BJ (cell line): ENCODE results near the gene NUMBL. TPM values are rescaled to one million over a fixed set of nuclear protein-coding genes. Genes with fewer than 3 reads are reported as not detected.
"Not testable (repeated sequence)": the region's sequence is repeated elsewhere in the genome, so short reads cannot be mapped to it uniquely, and the experiment has no call there.

Experiments
- CTCF ChIA-PET: fragments of 350-600 bp; formaldehyde crosslinking; extraction: SDS; loops from one replicate; lab custom pipeline; 2021; ENCODE audit warnings: antibody characterized with exemption, inconsistent platforms; lab: Yijun Ruan, JAX
- POLR2A ChIA-PET: fragments of 300-600 bp; sonication (Branson Sonifier 250); formaldehyde crosslinking; extraction: SDS; loops from one replicate; lab custom pipeline; 2021; ENCODE audit warnings: antibody characterized with exemption; lab: Charles Lee
- DNase-seq: peaks from one replicate; pipeline ENCODE4 v3.0.0-alpha.2; 2011; ENCODE audit warnings: low read depth
- H3K27me3 ChIP-seq: 2 replicates; pipeline ENCODE4 v1.6.0; 2011; ENCODE audit warnings: low read length; ENCODE audit not compliant: control insufficient read depth, insufficient read depth
- H3K36me3 ChIP-seq: 2 replicates; pipeline ENCODE4 v1.5.1; 2011; ENCODE audit warnings: low read length; ENCODE audit not compliant: control insufficient read depth, insufficient read depth
- H3K4me3 ChIP-seq: 2 replicates; pipeline ENCODE4 v1.5.1; 2011; ENCODE audit warnings: low read depth, mild to moderate bottlenecking, control low read depth, low read length
- polyA plus RNA-seq: library from polyadenylated mRNA; depleted of rRNA; stranded (reverse); fragments of >200 nt; gene quantifications from 2 replicates; pipeline ENCODE4 v1.2.3, GENCODE V29; 2011
- TF ChIP-seq, protein P1 (sequence below): IDR thresholded peaks from 2 replicates; pipeline ENCODE4 v1.5.1; 2011; ENCODE audit warnings: low read depth, mild to moderate bottlenecking, control low read depth, inconsistent platforms, low read length, moderate library complexity; ENCODE audit not compliant: insufficient read depth

The NUMBL gene
- polyA plus RNA-seq, 1 experiment = 28.6 TPM

DNA sequence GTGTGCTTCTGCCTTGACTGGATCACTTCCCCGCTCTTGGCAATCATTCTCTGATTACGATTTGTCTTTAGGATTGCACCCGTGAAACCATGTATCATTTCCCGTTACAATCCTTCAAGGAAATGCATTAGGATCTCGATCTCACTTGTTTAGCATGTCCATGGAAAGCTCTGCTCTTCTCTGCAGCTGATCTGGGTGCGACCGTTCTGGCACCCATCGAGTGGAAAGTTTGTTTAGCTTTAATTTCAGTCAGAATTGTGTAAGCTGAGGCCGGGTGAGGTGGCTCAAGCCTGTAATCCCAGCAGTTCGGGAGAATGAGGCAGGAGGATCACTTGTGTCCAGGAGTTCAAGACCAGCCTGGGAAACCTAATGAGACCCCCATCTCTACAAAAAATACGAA is 30.9 kb downstream of the NUMBL start:
- TF ChIP-seq, protein P1, sequence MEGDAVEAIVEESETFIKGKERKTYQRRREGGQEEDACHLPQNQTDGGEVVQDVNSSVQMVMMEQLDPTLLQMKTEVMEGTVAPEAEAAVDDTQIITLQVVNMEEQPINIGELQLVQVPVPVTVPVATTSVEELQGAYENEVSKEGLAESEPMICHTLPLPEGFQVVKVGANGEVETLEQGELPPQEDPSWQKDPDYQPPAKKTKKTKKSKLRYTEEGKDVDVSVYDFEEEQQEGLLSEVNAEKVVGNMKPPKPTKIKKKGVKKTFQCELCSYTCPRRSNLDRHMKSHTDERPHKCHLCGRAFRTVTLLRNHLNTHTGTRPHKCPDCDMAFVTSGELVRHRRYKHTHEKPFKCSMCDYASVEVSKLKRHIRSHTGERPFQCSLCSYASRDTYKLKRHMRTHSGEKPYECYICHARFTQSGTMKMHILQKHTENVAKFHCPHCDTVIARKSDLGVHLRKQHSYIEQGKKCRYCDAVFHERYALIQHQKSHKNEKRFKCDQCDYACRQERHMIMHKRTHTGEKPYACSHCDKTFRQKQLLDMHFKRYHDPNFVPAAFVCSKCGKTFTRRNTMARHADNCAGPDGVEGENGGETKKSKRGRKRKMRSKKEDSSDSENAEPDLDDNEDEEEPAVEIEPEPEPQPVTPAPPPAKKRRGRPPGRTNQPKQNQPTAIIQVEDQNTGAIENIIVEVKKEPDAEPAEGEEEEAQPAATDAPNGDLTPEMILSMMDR = no peak
- no peak for DNase-seq
- H3K27me3 ChIP-seq = no peaks in the 10 kb centered on the region
- CTCF ChIA-PET = interaction anchor here (5.0 kb wide), 1 partner anchor 147 kb away, joined by 49 read pairs; no protein-coding TSS in a partner anchor
- POLR2A ChIA-PET = no interaction called here
- no peaks in the 10 kb centered on the region for H3K36me3 ChIP-seq
- no peak overlapping the region for H3K4me3 ChIP-seq

DNA sequence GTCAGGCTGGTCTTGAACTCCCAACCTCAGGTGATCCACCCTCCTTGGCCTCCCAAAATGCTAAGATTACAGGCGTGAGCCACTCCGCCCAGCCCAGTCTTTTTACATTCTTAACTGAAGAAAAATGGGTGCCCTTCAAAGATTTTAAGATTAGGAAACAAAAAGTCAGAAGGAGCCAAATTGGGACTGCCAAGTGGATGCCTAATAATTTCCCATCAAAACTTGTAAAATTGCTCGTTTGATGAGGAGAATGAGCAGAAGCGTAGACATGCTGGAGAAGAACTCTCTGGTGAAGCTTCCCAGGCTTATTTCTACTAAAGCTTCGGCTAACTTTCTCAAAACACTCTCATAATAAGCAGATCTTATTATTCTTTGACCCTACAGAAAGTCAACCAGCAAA is 31.3 kb downstream of the NUMBL start:
- Histone ChIP-seq H3K27me3 (no peaks in the 10 kb centered on the region), H3K36me3 (no peaks in the 10 kb centered on the region), H3K4me3 (no peak overlapping the region)
- POLR2A ChIA-PET = no interaction called here
- DNase-seq = no peak
- TF ChIP-seq, protein P1 = no peak
- CTCF ChIA-PET = interaction anchor here (5.0 kb wide), 1 partner anchor 148 kb away, joined by 49 read pairs; no protein-coding TSS in a partner anchor

DNA sequence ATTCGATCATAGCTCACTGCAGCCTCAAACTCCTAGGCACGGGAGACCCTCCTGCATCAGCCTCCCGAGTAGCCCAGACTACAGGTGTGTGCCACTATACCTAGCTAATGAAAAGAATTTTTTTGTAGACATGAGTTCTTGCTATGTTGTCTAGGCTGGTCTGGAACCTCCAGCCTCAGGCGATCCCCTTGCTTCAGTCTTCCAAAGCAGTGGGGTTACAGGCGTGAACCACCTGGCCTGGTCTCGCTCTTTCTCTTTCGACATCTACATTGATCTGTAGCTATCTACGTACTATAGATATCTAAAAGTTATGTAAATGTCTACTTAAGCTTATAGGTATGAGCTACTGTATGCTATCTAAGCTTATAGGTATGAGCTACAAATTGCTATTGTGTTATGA is 32.4 kb downstream of the NUMBL start:
- ChIA-PET CTCF (interaction anchor here (0.6 to 2.6 kb wide), 4 partner anchors 24 to 629 kb away, joined by 3 to 7 read pairs (median 4); no protein-coding TSS in a partner anchor), POLR2A (no interaction called here)
- DNase-seq = no peak

DNA sequence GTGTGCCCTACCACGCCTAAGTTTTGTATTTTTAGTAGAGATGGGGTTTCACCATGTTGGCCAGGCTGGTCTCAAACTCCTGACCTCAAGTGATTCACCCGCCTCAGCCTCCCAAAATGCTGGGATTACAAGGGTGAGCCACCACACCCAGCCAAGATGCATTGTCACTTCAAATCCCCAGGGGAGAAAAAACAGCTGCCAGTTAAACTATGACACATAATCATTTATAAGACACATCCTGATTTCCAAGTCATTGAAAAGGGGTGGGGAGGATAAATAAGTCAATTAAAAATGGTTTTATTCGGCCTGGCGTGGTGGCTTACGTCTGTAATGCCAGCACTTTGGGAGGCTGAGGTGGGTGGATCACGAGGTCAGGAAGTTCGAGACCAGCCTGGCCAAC is 34.8 kb downstream of the NUMBL start:
- POLR2A ChIA-PET, DNase-seq: not testable (repeated sequence)
- CTCF ChIA-PET = interaction anchor here (1.1 kb wide), 1 partner anchor 21 kb away, joined by 4 read pairs; no protein-coding TSS in a partner anchor

More for the DNA sequence above, 32.4 kb downstream of the NUMBL start:
- H3K27me3 ChIP-seq = no peaks in the 10 kb centered on the region
- H3K36me3 ChIP-seq = no peaks in the 10 kb centered on the region
- TF ChIP-seq, protein P1 = no peak
- no peak overlapping the region for H3K4me3 ChIP-seq

DNA sequence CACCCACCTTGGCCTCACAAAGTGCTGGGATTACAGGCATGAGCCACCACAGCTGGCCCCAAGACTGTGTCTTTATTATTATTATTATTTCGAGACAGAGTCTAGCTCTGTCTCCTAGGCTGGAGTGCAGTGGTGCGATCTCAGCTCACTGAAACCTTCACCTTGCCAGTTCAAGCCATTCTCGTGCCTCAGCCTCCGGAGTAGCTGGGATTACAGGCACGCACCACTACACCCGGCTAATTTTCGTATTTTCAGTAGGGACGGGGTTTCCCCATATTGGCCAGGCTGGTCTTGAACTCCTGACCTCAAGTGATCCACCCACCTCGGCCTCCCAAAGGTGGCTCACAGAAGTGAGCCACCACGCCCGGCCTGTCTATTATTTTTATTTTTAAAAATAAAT is 38.1 kb downstream of the NUMBL start:
- H3K27me3 ChIP-seq, H3K36me3 ChIP-seq, H3K4me3 ChIP-seq, POLR2A ChIA-PET, DNase-seq: not testable (repeated sequence)
- CTCF ChIA-PET = interaction anchor here (0.6 to 3.0 kb wide), 5 partner anchors 9 to 155 kb away, joined by 3 to 15 read pairs (median 12); no protein-coding TSS in a partner anchor

More for the DNA sequence above, 34.8 kb downstream of the NUMBL start:
- not testable (repeated sequence) for H3K4me3 ChIP-seq, H3K27me3 ChIP-seq, H3K36me3 ChIP-seq

DNA sequence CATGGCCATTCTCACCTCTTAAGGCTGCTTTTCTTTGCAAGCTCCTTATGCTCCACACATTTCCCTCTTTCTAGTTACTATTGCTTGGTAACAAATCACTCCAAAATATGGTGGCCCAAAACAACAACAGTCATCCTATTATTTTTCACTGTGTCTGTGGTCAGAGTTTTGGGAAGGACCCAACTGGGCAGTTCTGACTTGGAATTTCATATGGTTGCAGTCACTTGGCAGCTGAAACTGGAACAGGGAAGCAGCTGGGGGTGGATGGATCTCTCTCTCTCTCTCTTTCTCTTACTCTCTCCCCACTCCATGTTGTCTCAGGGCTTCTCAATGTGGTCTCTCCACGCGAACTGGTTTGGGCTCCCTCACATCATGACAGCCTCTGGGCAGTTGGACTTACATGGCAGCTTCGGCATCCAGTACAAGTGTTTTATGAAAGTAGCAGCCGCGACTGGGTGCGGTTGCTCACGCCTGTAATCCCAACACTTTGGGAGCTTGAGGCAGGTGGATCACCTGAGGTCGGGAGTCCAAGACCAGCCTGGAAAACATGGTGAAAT is 39.6 kb downstream of the NUMBL start:
- DNase-seq = peak; percentile 90
- POLR2A ChIA-PET = no interaction called here
- no peaks in the 10 kb centered on the region for H3K36me3 ChIP-seq
- TF ChIP-seq, protein P1 = no peak
- H3K27me3 ChIP-seq = no peaks in the 10 kb centered on the region
- CTCF ChIA-PET = interaction anchor here (0.6 to 3.0 kb wide), 9 partner anchors 11 to 511 kb away, joined by 3 to 15 read pairs (median 7); no protein-coding TSS in a partner anchor
- no peak overlapping the region for H3K4me3 ChIP-seq

DNA sequence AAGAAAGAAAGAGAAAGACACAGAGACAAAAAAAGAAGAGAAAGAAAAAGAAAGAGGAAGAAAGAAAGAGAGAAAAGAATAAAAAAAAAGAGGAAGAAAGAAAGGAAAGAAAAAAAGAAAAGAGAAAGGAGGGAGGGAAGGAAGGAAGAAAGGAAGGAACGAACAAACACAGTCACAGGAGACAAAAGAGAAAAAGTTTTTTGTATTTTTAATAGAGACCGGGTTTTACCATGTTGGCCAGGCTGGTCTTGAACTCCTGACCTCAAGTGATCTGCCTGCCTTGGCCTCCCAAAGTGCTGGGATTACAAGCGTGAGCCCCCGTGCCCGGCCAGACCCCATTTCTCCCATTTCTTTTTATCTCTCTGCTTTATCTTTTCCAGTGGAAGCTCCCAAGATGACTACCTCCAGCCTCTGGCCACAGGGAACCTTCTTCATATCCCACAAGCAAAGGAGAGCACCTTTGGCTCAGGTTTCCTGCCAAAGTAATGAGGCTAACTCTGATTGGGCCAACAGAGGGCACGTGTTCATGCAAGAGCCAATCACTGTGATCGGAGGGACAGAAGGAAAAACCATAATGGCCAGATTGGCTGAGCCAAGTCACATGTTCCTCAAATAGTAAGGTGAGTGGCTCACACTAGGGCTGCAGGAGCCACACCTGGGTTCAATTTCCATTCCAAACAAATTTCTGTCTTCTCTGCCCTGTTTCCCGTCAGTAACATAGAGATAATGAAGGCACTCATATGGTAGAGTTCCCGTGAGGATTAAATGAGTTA is 40.4 kb downstream of the NUMBL start:
- DNase-seq, H3K4me3 ChIP-seq, H3K27me3 ChIP-seq, H3K36me3 ChIP-seq, POLR2A ChIA-PET: not testable (repeated sequence)
- CTCF ChIA-PET = interaction anchor here (0.6 to 3.0 kb wide), 6 partner anchors 11 to 510 kb away, joined by 3 to 15 read pairs (median 10); no protein-coding TSS in a partner anchor
